Testis (tissue), 2 donors: ENCODE data around the gene C10orf67.

Experiments used
- CTCF ChIP-seq, 3 experiments: fragments of 450-650 bp in 2 of 3; fragments of 200-600 bp in 1 of 3; sonication (generic) in 1 of 3; IDR thresholded peaks; one replicate each; pipeline ENCODE4 v1.5.1; 2016 to 2019; ENCODE audit warnings: antibody characterized with exemption in 3 of 3, mild to moderate bottlenecking in 2 of 3, moderate library complexity in 1 of 3
- POLR2A ChIP-seq: fragments of 450-650 bp; IDR thresholded peaks from one replicate; pipeline ENCODE4 v1.6.1; 2017; ENCODE audit warnings: antibody characterized with exemption, mild to moderate bottlenecking, moderate library complexity

GRCh38 chr10:23322082-23322481, 22.5 kb downstream of the C10orf67 start:
- TF ChIP-seq CTCF (IDR thresholded peaks at IDR 0.05) (no peak), POLR2A (no peak)
